Bronchial epithelial cell (primary cell): ENCODE measurements around the gene MAGI2. TPM values are rescaled to one million over a fixed set of nuclear protein-coding genes. Genes with fewer than 3 reads are reported as not detected.

Experiments used
- DNase-seq: peaks from one replicate; pipeline ENCODE4 v3.0.0-alpha.2; 2010; ENCODE audit warnings: low read depth
- FAIRE-seq: peaks from 2 replicates; lab custom pipeline; 2011; peaks lifted over from hg19 to GRCh38; lab: Jason Lieb, UNC
- H3K27me3 ChIP-seq: 2 replicates; pipeline ENCODE4 v1.5.1; 2011; ENCODE audit warnings: low read length; ENCODE audit not compliant: control insufficient read depth, insufficient read depth
- H3K36me3 ChIP-seq: 2 replicates; pipeline ENCODE4 v1.5.1; 2011; ENCODE audit warnings: low read length; ENCODE audit not compliant: control insufficient read depth, insufficient read depth
- H3K4me3 ChIP-seq: 2 replicates; pipeline ENCODE4 v1.5.1; 2011; ENCODE audit warnings: mild to moderate bottlenecking, low read depth, low read length, control low read depth
- total RNA-seq: library from RNA; depleted of rRNA; stranded (reverse); fragments of >200 nt; gene quantifications from 2 replicates; pipeline ENCODE4 v1.2.1, GENCODE V29; 2014
- TF ChIP-seq, protein P1 (sequence below): IDR thresholded peaks from 2 replicates; pipeline ENCODE4 v1.5.1; 2011; ENCODE audit warnings: mild to moderate bottlenecking, moderate library complexity, low read length, control low read depth, inconsistent platforms; ENCODE audit not compliant: insufficient read depth, severe bottlenecking

MAGI2 gene
- total RNA-seq, 1 donor from 2014 or later: 2.6 TPM

DNA sequence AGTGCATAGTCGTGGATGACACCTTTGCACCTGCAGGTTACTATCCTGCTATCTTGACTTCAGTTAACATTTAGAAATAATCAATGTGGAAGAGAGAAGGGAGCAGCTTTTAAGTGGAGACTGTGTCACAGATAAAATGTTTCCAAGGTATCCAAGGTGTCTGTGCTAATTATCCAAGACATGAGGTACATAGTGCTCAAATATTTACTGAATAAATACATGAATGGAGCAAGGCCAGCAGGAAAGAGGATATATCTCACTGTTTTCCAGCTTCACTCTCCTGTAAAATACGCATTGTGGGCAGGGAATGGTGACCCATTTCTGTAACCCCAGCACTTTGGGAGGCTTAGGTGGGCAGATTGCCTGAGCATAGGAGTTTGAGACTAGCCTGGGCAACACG is 1102.5 kb downstream of the MAGI2 start:
- Histone ChIP-seq H3K36me3 (no peaks in the 10 kb centered on the region), H3K4me3 (no peak overlapping the region), H3K27me3 (no peaks in the 10 kb centered on the region)
- TF ChIP-seq, protein P1, sequence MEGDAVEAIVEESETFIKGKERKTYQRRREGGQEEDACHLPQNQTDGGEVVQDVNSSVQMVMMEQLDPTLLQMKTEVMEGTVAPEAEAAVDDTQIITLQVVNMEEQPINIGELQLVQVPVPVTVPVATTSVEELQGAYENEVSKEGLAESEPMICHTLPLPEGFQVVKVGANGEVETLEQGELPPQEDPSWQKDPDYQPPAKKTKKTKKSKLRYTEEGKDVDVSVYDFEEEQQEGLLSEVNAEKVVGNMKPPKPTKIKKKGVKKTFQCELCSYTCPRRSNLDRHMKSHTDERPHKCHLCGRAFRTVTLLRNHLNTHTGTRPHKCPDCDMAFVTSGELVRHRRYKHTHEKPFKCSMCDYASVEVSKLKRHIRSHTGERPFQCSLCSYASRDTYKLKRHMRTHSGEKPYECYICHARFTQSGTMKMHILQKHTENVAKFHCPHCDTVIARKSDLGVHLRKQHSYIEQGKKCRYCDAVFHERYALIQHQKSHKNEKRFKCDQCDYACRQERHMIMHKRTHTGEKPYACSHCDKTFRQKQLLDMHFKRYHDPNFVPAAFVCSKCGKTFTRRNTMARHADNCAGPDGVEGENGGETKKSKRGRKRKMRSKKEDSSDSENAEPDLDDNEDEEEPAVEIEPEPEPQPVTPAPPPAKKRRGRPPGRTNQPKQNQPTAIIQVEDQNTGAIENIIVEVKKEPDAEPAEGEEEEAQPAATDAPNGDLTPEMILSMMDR: no peak
- FAIRE-seq: no peak
- no peak for DNase-seq

GRCh38 chr7:78350391-78350790 is 1103.1 kb downstream of the MAGI2 start:
- DNase-seq (no peak), FAIRE-seq (no peak)
- TF ChIP-seq, protein P1: no peak
- no peaks in the 10 kb centered on the region for H3K36me3 ChIP-seq
- no peak overlapping the region for H3K4me3 ChIP-seq
- H3K27me3 ChIP-seq: no peaks in the 10 kb centered on the region

DNA sequence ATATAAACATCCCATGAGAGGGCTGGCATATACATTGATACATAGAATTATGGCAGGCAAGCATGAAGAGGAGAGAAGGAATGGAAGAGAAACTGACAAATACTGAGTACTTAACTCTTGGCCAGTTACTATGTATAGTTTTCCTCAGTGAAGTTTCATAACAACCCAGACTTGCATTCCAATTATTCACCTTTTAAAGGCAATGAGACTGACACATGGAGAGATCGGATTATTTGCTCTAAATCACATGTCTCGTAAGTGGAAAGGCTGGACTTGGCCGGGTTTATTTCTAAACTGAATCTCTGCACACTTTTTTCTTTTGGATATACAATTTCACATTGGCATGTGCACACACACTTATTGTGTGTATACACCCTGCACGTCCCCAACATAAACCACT is 1106.6 kb downstream of the MAGI2 start:
- Histone ChIP-seq H3K27me3 (no peaks in the 10 kb centered on the region), H3K4me3 (no peak overlapping the region), H3K36me3 (no peaks in the 10 kb centered on the region)
- TF ChIP-seq, protein P1: no peak
- DNase-seq: no peak
- FAIRE-seq: no peak

- TF ChIP-seq, protein P1: no peak
Measured at GRCh38 chr7:78345979-78346378, 1107.5 kb downstream of the MAGI2 start.

GRCh38 chr7:78345293-78345911 is 1108.1 kb downstream of the MAGI2 start:
- Histone ChIP-seq H3K27me3 (no peaks in the 10 kb centered on the region), H3K36me3 (no peaks in the 10 kb centered on the region), H3K4me3 (no peak overlapping the region)
- DNase-seq (no peak), FAIRE-seq (no peak)
- TF ChIP-seq, protein P1: no peak

More at GRCh38 chr7:78345979-78346378, 1107.5 kb downstream of the MAGI2 start:
- no peaks in the 10 kb centered on the region for H3K36me3 ChIP-seq
- DNase-seq (no peak), FAIRE-seq (no peak)
- H3K27me3 ChIP-seq: no peaks in the 10 kb centered on the region
- H3K4me3 ChIP-seq: no peak overlapping the region

DNA sequence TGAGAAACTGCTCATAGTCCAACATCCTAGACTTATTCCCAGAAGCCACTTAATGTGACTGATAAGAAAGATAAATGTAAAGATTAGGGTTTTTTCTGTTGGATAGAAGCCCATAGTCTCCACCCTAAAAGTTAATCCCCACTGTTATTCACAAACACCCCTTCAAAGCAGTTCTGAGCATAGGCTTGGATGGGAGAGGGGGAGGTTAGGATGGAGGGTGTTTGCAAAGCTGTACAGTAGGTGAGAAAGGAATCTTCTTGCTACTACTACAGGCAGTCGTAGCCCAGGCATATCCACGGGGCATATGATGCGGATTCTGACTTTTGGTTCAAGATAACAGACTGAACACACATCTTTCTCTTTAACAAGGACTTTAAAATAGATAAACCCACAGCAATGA is 1119.0 kb downstream of the MAGI2 start:
- no peaks in the 10 kb centered on the region for H3K27me3 ChIP-seq
- no peaks in the 10 kb centered on the region for H3K36me3 ChIP-seq
- no peak overlapping the region for H3K4me3 ChIP-seq
- no peak for FAIRE-seq
- no peak for DNase-seq
- TF ChIP-seq, protein P1: no peak
